ENCODE measurements around the gene OPCML. TPM values are rescaled to one million over a fixed set of nuclear protein-coding genes. Genes with fewer than 3 reads are reported as not detected.

The OPCML gene
- polyA plus RNA-seq, 1 donor from 2014 or later, result 11.6 TPM

DNA sequence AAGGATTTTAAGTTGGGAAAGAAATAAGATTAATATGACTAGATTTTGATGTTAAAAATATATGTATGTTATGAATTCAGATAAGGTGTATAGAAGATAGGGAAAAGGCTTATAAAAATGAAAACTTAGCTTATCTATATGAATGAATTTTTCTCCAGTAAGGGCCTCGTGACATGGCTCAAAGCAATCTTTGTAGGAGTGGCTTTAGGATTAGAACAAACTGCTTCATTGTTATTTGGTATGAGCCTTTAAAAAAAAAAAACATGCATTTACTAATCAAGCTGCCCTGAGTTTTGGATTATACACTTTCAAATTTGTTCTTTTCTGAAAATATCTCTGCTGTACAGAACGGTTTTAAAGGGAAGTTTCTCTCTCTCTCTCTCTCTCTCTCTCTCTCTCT is 905.9 kb downstream of the OPCML start:
- no peaks in the 10 kb centered on the region for H3K27me3 ChIP-seq (ENCODE audit: insufficient read depth, low read depth, low read length)
- no peaks in the 10 kb centered on the region for H4K20me1 ChIP-seq (ENCODE audit: insufficient read depth)
- no peaks in the 10 kb centered on the region for H3K79me2 ChIP-seq (replicated peaks; ENCODE audit: insufficient read depth, low read length)
- no peaks in the 10 kb centered on the region for H3K9me3 ChIP-seq (ENCODE audit: low read length)
- H2AFZ ChIP-seq (ENCODE audit: low read depth, low read length), result no peak overlapping the region
- TF ChIP-seq, protein P1, sequence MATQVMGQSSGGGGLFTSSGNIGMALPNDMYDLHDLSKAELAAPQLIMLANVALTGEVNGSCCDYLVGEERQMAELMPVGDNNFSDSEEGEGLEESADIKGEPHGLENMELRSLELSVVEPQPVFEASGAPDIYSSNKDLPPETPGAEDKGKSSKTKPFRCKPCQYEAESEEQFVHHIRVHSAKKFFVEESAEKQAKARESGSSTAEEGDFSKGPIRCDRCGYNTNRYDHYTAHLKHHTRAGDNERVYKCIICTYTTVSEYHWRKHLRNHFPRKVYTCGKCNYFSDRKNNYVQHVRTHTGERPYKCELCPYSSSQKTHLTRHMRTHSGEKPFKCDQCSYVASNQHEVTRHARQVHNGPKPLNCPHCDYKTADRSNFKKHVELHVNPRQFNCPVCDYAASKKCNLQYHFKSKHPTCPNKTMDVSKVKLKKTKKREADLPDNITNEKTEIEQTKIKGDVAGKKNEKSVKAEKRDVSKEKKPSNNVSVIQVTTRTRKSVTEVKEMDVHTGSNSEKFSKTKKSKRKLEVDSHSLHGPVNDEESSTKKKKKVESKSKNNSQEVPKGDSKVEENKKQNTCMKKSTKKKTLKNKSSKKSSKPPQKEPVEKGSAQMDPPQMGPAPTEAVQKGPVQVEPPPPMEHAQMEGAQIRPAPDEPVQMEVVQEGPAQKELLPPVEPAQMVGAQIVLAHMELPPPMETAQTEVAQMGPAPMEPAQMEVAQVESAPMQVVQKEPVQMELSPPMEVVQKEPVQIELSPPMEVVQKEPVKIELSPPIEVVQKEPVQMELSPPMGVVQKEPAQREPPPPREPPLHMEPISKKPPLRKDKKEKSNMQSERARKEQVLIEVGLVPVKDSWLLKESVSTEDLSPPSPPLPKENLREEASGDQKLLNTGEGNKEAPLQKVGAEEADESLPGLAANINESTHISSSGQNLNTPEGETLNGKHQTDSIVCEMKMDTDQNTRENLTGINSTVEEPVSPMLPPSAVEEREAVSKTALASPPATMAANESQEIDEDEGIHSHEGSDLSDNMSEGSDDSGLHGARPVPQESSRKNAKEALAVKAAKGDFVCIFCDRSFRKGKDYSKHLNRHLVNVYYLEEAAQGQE (IDR thresholded peaks at IDR 0.05; ENCODE audit: borderline replicate concordance), result no peak
- TF ChIP-seq EP300 (conservative IDR thresholded peaks at IDR 0.05; ENCODE audit: poor library complexity, severe bottlenecking) (no peak), SMC3 (conservative IDR thresholded peaks at IDR 0.05; ENCODE audit: poor library complexity) (no peak), POLR2AphosphoS5 (IDR thresholded peaks at IDR 0.05) (no peak), RAD21 (conservative IDR thresholded peaks at IDR 0.05) (no peak), EZH2 (IDR thresholded peaks at IDR 0.05; ENCODE audit: borderline replicate concordance, insufficient read depth, low read length, poor library complexity, severe bottlenecking) (no peak), MXI1 (conservative IDR thresholded peaks at IDR 0.05; ENCODE audit: poor library complexity, severe bottlenecking) (no peak), TAF1 (IDR thresholded peaks at IDR 0.05; ENCODE audit: low read depth) (no peak)
- TF ChIP-seq, protein P2, sequence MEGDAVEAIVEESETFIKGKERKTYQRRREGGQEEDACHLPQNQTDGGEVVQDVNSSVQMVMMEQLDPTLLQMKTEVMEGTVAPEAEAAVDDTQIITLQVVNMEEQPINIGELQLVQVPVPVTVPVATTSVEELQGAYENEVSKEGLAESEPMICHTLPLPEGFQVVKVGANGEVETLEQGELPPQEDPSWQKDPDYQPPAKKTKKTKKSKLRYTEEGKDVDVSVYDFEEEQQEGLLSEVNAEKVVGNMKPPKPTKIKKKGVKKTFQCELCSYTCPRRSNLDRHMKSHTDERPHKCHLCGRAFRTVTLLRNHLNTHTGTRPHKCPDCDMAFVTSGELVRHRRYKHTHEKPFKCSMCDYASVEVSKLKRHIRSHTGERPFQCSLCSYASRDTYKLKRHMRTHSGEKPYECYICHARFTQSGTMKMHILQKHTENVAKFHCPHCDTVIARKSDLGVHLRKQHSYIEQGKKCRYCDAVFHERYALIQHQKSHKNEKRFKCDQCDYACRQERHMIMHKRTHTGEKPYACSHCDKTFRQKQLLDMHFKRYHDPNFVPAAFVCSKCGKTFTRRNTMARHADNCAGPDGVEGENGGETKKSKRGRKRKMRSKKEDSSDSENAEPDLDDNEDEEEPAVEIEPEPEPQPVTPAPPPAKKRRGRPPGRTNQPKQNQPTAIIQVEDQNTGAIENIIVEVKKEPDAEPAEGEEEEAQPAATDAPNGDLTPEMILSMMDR (IDR thresholded peaks at IDR 0.05; ENCODE audit: poor library complexity, severe bottlenecking), result no peak
- no peaks in the 10 kb centered on the region for H3K36me3 ChIP-seq (ENCODE audit: insufficient read depth, low read length)
- H3K9me2 ChIP-seq (ENCODE audit: insufficient read depth, low read length), result no peaks in the 10 kb centered on the region
- no peak overlapping the region for H3K4me3 ChIP-seq (ENCODE audit: low read length)
- no peak overlapping the region for H3K9ac ChIP-seq (ENCODE audit: low read length)
- H3K27ac ChIP-seq (ENCODE audit: low read length), result no peak overlapping the region
- H3F3A ChIP-seq (ENCODE audit: insufficient read depth, low read length, poor library complexity, severe bottlenecking), result no peaks in the 10 kb centered on the region
- no peak overlapping the region for H3K4me2 ChIP-seq (ENCODE audit: low read length)

DNA sequence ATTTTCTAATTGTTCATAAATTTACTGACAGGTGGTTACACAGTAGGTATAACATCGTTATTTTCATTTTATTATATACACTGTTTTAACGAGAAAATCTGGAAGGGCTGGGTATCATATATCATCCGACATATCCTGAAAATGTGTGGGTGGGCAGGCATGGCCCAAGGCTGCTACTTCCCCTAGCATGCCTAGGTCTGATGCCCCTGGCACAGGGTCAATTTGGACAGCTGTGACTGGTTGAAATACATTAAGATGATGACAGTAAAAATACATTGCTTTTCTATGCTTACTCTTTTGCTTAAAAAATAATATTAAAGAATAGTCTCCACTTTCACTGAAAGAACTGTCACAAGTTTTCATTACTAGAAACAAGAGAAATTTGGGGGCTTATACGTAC is 908.8 kb downstream of the OPCML start:
- no peaks in the 10 kb centered on the region for H3K9me3 ChIP-seq (ENCODE audit: low read length)
- TF ChIP-seq EZH2 (IDR thresholded peaks at IDR 0.05; ENCODE audit: borderline replicate concordance, insufficient read depth, low read length, poor library complexity, severe bottlenecking) (no peak), POLR2AphosphoS5 (IDR thresholded peaks at IDR 0.05) (no peak), RAD21 (conservative IDR thresholded peaks at IDR 0.05) (no peak), SMC3 (conservative IDR thresholded peaks at IDR 0.05; ENCODE audit: poor library complexity) (no peak), EP300 (conservative IDR thresholded peaks at IDR 0.05; ENCODE audit: poor library complexity, severe bottlenecking) (no peak), TAF1 (IDR thresholded peaks at IDR 0.05; ENCODE audit: low read depth) (no peak), MXI1 (conservative IDR thresholded peaks at IDR 0.05; ENCODE audit: poor library complexity, severe bottlenecking) (no peak)
- TF ChIP-seq, protein P2 (IDR thresholded peaks at IDR 0.05; ENCODE audit: poor library complexity, severe bottlenecking), result no peak
- TF ChIP-seq, protein P1 (IDR thresholded peaks at IDR 0.05; ENCODE audit: borderline replicate concordance), result no peak
- H3K27me3 ChIP-seq (ENCODE audit: insufficient read depth, low read depth, low read length), result no peaks in the 10 kb centered on the region
- no peaks in the 10 kb centered on the region for H3F3A ChIP-seq (ENCODE audit: insufficient read depth, low read length, poor library complexity, severe bottlenecking)
- H3K79me2 ChIP-seq (replicated peaks; ENCODE audit: insufficient read depth, low read length), result no peaks in the 10 kb centered on the region
- no peak overlapping the region for H3K27ac ChIP-seq (ENCODE audit: low read length)
- no peak overlapping the region for H3K9ac ChIP-seq (ENCODE audit: low read length)
- H3K4me3 ChIP-seq (ENCODE audit: low read length), result no peak overlapping the region
- H3K4me2 ChIP-seq (ENCODE audit: low read length), result no peak overlapping the region
- H3K9me2 ChIP-seq (ENCODE audit: insufficient read depth, low read length), result no peaks in the 10 kb centered on the region
- H3K36me3 ChIP-seq (ENCODE audit: insufficient read depth, low read length), result no peaks in the 10 kb centered on the region
- H2AFZ ChIP-seq (ENCODE audit: low read depth, low read length), result no peak overlapping the region
- no peaks in the 10 kb centered on the region for H4K20me1 ChIP-seq (ENCODE audit: insufficient read depth)
